ENCODE measurements around the gene DLX1.
"Not testable (repeated sequence)": the region's sequence is repeated elsewhere in the genome, so short reads cannot be mapped to it uniquely, and the experiment has no call there.

Gene DLX1

DNA sequence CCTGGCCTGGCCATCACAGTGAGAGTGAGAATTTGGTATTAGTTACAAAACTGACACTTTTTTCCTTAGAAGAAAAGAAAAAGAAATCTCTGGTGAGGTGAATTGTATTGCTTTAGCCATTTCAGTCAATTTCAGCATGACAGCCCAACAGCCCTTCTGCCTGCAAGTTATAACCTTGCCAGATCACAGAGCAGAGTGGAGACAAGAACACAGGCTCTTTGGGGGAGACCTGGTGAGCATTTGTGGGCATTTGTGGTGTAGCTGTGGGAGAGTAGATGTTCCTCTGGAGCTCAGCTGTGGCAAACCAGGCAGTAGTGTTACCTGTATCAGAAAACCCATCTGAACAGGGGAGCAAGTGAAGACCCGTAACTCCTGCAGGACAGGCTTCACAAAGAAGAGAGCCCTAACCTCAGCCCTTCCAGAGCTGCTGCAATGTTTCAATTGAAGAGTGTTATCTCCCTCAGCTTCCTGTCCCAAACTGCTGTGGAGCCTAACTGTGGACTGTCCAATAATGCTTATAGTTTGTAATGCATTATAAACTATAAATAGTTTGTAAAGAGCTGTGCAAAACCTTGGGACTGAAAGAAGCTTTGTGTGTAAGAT, 22.8 kb upstream of the DLX1 start:
- Histone ChIP-seq H3K9me3 (no peaks in the 10 kb centered on the region), H3K4me1 (no peaks in the 10 kb centered on the region), H3K27ac (no peak overlapping the region), H3K4me2 (no peak overlapping the region), H3K9ac (no peak overlapping the region), H3K27me3 (no peaks in the 10 kb centered on the region), H3K4me3 (no peak overlapping the region), H4K20me1 (no peaks in the 10 kb centered on the region), H3K36me3 (peaks cover 11% of the 10 kb centered on the region; the same call in 1 of the 2 replicates)
- no peak for TF ChIP-seq Cebpa-rat (IDR thresholded peaks at IDR 0.05)

DNA sequence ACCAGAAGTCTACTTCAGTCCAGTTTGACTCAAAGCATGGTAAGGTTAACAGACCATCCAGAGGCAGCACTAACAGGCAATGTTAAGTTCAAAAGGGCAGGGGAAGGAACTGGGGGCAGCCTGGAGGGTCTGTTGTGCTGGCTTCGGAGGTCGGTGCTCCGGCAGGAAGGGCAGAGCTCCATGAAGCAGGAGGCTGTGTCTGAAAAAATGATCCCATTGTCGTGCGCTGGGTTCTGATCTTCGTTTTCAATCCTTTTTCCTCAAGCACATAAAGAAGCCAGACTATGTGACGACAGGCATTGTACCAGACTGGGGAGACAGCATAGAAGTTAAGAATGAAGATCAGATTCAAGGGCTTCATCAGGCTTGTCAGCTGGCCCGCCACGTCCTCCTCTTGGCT, 21.9 kb upstream of the DLX1 start:
- H3K4me1 ChIP-seq, result no peaks in the 10 kb centered on the region
- no peak overlapping the region for H3K4me3 ChIP-seq
- TF ChIP-seq Cebpa-rat (IDR thresholded peaks at IDR 0.05), result no peak
- no peaks in the 10 kb centered on the region for H4K20me1 ChIP-seq
- H3K4me2 ChIP-seq, result no peak overlapping the region
- no peak overlapping the region for H3K27ac ChIP-seq
- H3K9me3 ChIP-seq, result no peaks in the 10 kb centered on the region; the same call in 1 of the 2 replicates
- no peaks in the 10 kb centered on the region for H3K27me3 ChIP-seq
- H3K36me3 ChIP-seq, result peaks cover 11% of the 10 kb centered on the region; the same call in 1 of the 2 replicates
- no peak overlapping the region for H3K9ac ChIP-seq

- no peak for TF ChIP-seq Cebpa-rat (IDR thresholded peaks at IDR 0.05)
- Histone ChIP-seq H3K27ac (no peak overlapping the region), H3K4me3 (no peak overlapping the region), H4K20me1 (no peaks in the 10 kb centered on the region), H3K9ac (no peak overlapping the region), H3K9me3 (no peaks in the 10 kb centered on the region; the same call in 1 of the 2 replicates), H3K4me2 (no peak overlapping the region), H3K27me3 (no peaks in the 10 kb centered on the region), H3K4me1 (no peaks in the 10 kb centered on the region), H3K36me3 (peaks cover 11% of the 10 kb centered on the region; the same call in 1 of the 2 replicates)
Observed at GRCh38 chr2:172065111-172065510, 20.2 kb upstream of the DLX1 start.

- peaks cover 11% of the 10 kb centered on the region; the same call in 1 of the 2 replicates for H3K36me3 ChIP-seq
- H4K20me1 ChIP-seq, result no peaks in the 10 kb centered on the region
- H3K27ac ChIP-seq, result no peak overlapping the region
- no peaks in the 10 kb centered on the region for H3K4me1 ChIP-seq
- H3K4me3 ChIP-seq, result no peak overlapping the region
- no peak overlapping the region for H3K9ac ChIP-seq
- H3K9me3 ChIP-seq, result no peaks in the 10 kb centered on the region; the same call in 1 of the 2 replicates
- no peaks in the 10 kb centered on the region; the same call in 1 of the 2 replicates for H3K27me3 ChIP-seq
- H3K4me2 ChIP-seq, result no peak overlapping the region
- no peak for TF ChIP-seq Cebpa-rat (IDR thresholded peaks at IDR 0.05)
Observed at GRCh38 chr2:172066394-172066886, 18.9 kb upstream of the DLX1 start.

GRCh38 chr2:172067905-172068304, 17.4 kb upstream of the DLX1 start:
- not testable (repeated sequence) for H3K4me1 ChIP-seq

DNA sequence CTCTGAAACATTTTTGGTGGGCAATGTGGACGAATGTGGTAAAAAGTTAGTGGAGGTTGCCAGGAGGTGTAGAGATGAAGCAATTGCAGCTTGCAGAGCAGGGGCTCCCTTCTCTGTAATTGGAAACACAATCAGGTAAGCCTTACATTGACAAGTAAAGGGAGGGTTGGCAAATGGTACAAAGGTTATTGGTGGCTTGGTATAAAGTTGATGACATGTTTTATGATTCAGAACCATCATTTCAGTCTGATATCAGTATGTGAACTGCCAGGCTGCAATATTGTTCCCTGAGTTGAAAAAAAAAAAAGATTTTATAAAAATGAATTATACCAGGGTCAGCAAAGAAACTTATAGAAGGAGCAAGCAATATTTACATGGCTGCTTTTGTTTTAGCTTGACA, 14.4 kb upstream of the DLX1 start:
- peaks cover 31% of the 10 kb centered on the region for H3K27me3 ChIP-seq
- H3K4me1 ChIP-seq, result no peaks in the 10 kb centered on the region
- H3K9me3 ChIP-seq, result no peaks in the 10 kb centered on the region; the same call in 1 of the 2 replicates
- no peak overlapping the region for H3K4me3 ChIP-seq
- H3K36me3 ChIP-seq, result no peaks in the 10 kb centered on the region
- H3K27ac ChIP-seq, result no peak overlapping the region
- no peak overlapping the region for H3K4me2 ChIP-seq
- H4K20me1 ChIP-seq, result peaks cover 9% of the 10 kb centered on the region; the same call in 1 of the 2 replicates
- TF ChIP-seq Cebpa-rat (IDR thresholded peaks at IDR 0.05), result no peak
- H3K9ac ChIP-seq, result no peak overlapping the region

More at GRCh38 chr2:172067905-172068304, 17.4 kb upstream of the DLX1 start:
- not testable (repeated sequence) for H3K4me3 ChIP-seq, H3K4me2 ChIP-seq, H3K9ac ChIP-seq, H3K9me3 ChIP-seq, H3K27me3 ChIP-seq, H4K20me1 ChIP-seq, H3K27ac ChIP-seq, H3K36me3 ChIP-seq

DNA sequence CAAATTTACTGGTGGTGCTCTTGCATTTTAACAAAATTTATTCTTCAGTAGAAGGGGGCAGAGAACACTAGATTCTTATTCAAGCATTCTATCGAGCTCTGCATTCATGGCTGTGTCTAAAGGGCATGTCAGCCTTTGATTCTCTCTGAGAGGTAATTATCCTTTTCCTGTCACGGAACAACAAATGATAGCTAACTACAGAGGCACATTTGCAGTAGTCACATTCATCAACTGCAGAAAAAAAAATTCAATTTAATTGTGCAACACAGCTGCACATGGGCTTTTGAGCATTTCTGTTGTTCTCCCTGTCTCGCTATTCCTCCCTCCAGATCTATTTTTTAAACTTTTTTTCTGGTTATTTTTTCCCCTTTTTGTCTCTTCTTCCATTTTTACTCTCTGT, 13.0 kb upstream of the DLX1 start:
- Histone ChIP-seq H3K4me3 (no peak overlapping the region), H3K27ac (no peak overlapping the region), H4K20me1 (peaks cover 21% of the 10 kb centered on the region; the same call in 1 of the 2 replicates), H3K4me1 (no peaks in the 10 kb centered on the region), H3K9ac (no peak overlapping the region), H3K4me2 (no peak overlapping the region), H3K27me3 (peaks cover 45% of the 10 kb centered on the region), H3K36me3 (no peaks in the 10 kb centered on the region), H3K9me3 (no peaks in the 10 kb centered on the region; the same call in 1 of the 2 replicates)
- no peak for TF ChIP-seq Cebpa-rat (IDR thresholded peaks at IDR 0.05)

DNA sequence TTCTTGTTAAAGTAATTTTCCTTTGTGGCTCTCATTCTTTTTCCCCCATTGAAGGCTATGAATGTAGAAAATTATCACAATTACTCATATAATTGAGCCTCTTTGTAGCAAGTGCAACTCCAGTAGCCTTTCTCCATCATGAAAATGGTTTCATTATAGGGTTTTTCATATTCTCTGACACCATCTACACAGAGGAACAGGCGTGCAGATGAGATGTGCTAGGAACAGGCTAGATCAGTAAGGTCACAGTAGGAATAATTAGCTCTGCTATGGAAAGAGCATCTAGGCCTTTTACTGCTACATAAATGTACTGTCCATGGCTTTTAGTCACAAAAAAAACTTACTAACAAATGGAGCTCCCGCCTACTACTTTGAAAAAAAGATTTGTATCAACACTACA, 12.6 kb upstream of the DLX1 start:
- no peaks in the 10 kb centered on the region for H3K4me1 ChIP-seq
- H3K9me3 ChIP-seq, result no peaks in the 10 kb centered on the region; the same call in 1 of the 2 replicates
- no peak overlapping the region for H3K4me2 ChIP-seq
- no peak overlapping the region for H3K4me3 ChIP-seq
- TF ChIP-seq Cebpa-rat (IDR thresholded peaks at IDR 0.05), result no peak
- peaks cover 49% of the 10 kb centered on the region for H3K27me3 ChIP-seq
- H3K36me3 ChIP-seq, result no peaks in the 10 kb centered on the region
- H3K27ac ChIP-seq, result no peak overlapping the region
- peaks cover 25% of the 10 kb centered on the region; the same call in 1 of the 2 replicates for H4K20me1 ChIP-seq
- H3K9ac ChIP-seq, result no peak overlapping the region

- Histone ChIP-seq H4K20me1 (peaks cover 33% of the 10 kb centered on the region), H3K36me3 (no peaks in the 10 kb centered on the region), H3K9ac (no peak overlapping the region), H3K4me2 (no peak overlapping the region), H3K9me3 (no peaks in the 10 kb centered on the region), H3K4me1 (no peaks in the 10 kb centered on the region), H3K27me3 (peaks cover 57% of the 10 kb centered on the region), H3K4me3 (no peak overlapping the region), H3K27ac (no peak overlapping the region)
- TF ChIP-seq Cebpa-rat (IDR thresholded peaks at IDR 0.05), result no peak
Observed at GRCh38 chr2:172073518-172073917, 11.8 kb upstream of the DLX1 start.

- Histone ChIP-seq H3K36me3 (no peaks in the 10 kb centered on the region), H3K27me3 (peaks cover 64% of the 10 kb centered on the region), H4K20me1 (peaks cover 40% of the 10 kb centered on the region), H3K4me3 (no peak overlapping the region), H3K4me2 (no peak overlapping the region), H3K9ac (no peak overlapping the region), H3K9me3 (no peaks in the 10 kb centered on the region), H3K4me1 (no peaks in the 10 kb centered on the region), H3K27ac (no peak overlapping the region)
- TF ChIP-seq Cebpa-rat (IDR thresholded peaks at IDR 0.05), result no peak
Observed at GRCh38 chr2:172074254-172074653, 11.1 kb upstream of the DLX1 start.

Measured in BLaER1 (cell line).